GM23248 (cell line): ENCODE measurements around the gene CDC42SE1. TPM values are rescaled to one million over a fixed set of nuclear protein-coding genes. Genes with fewer than 3 reads are reported as not detected.

ENCODE experiments used
- DNase-seq: peaks from one replicate; pipeline ENCODE4 v3.0.0-alpha.2; 2015
- H2AFZ ChIP-seq: fragments of 200-600 bp; sonication (generic); 2 replicates; pipeline ENCODE4 v1.6.1; 2016; ENCODE audit warnings: antibody characterized with exemption
- H3F3A ChIP-seq: fragments of 200-600 bp; sonication (generic); 2 replicates; pipeline ENCODE4 v1.6.1; 2016; ENCODE audit warnings: mild to moderate bottlenecking, antibody characterized with exemption, mixed run types; ENCODE audit not compliant: insufficient read depth
- H3K27ac ChIP-seq: fragments of 200-600 bp; sonication (generic); 2 replicates; pipeline ENCODE4 v1.5.1; 2016; ENCODE audit warnings: mild to moderate bottlenecking
- H3K27me3 ChIP-seq: fragments of 200-600 bp; sonication (generic); replicated peaks from 2 replicates; pipeline ENCODE4 v1.6.1; 2016; ENCODE audit warnings: mild to moderate bottlenecking; ENCODE audit not compliant: insufficient read depth
- H3K36me3 ChIP-seq: fragments of 200-600 bp; sonication (generic); 2 replicates; pipeline ENCODE4 v1.6.1; 2016; ENCODE audit warnings: low read depth, mild to moderate bottlenecking
- H3K4me1 ChIP-seq: fragments of 200-600 bp; sonication (generic); 2 replicates; pipeline ENCODE4 v1.6.1; 2016; ENCODE audit warnings: mild to moderate bottlenecking; ENCODE audit not compliant: insufficient read depth
- H3K4me2 ChIP-seq: fragments of 200-600 bp; sonication (generic); one replicate; pipeline ENCODE4 v1.6.1; 2016; ENCODE audit warnings: mild to moderate bottlenecking; ENCODE audit not compliant: unreplicated experiment
- H3K4me3 ChIP-seq: fragments of 200-600 bp; sonication (generic); 2 replicates; pipeline ENCODE4 v1.5.1; 2016; ENCODE audit warnings: mild to moderate bottlenecking
- H3K79me2 ChIP-seq: fragments of 200-600 bp; sonication (generic); 2 replicates; pipeline ENCODE4 v1.6.1; 2016; ENCODE audit warnings: mild to moderate bottlenecking; ENCODE audit not compliant: insufficient read depth
- H3K9ac ChIP-seq: fragments of 200-600 bp; sonication (generic); 2 replicates; pipeline ENCODE4 v1.6.1; 2016; ENCODE audit warnings: mild to moderate bottlenecking
- H3K9me2 ChIP-seq: fragments of 200-600 bp; sonication (generic); 2 replicates; pipeline ENCODE4 v1.6.1; 2016; ENCODE audit warnings: mixed run types, mild to moderate bottlenecking, moderate library complexity; ENCODE audit not compliant: insufficient read depth
- H3K9me3 ChIP-seq: fragments of 200-600 bp; sonication (generic); one replicate; pipeline ENCODE4 v1.6.1; 2017; ENCODE audit warnings: low read depth
- H4K20me1 ChIP-seq: fragments of 200-600 bp; sonication (generic); 2 replicates; pipeline ENCODE4 v1.6.0; 2016; ENCODE audit not compliant: insufficient read depth
- EZH2 ChIP-seq: fragments of 200-600 bp; sonication (generic); IDR thresholded peaks from 2 replicates; pipeline ENCODE4 v1.6.1; 2018; ENCODE audit warnings: antibody characterized with exemption, mild to moderate bottlenecking; ENCODE audit not compliant: insufficient read depth, poor library complexity, severe bottlenecking
- EZH2phosphoT487 ChIP-seq: fragments of 200-600 bp; sonication (generic); IDR thresholded peaks from 2 replicates; pipeline ENCODE4 v1.6.1; 2018; ENCODE audit warnings: antibody characterized with exemption, moderate library complexity, mild to moderate bottlenecking, low read depth; ENCODE audit not compliant: insufficient read depth
- WGBS, 2 experiments: methylation state at CpG; one replicate each; pipeline ENCODE4 v1.1.6; 2015 to 2017; ENCODE audit warnings: low lambda C conversion rate in 2 of 2, low coverage in 1 of 2; ENCODE audit errors: missing lambda C conversion rate in 2 of 2; 5-methylcytosine and 5-hydroxymethylcytosine counted together
- in situ Hi-C: fragments of 300-500 bp; cut with MboI; formaldehyde crosslinking; loops from 2 replicates; pipeline ENCODE4 v1.15.0; 2020
- polyA plus RNA-seq: library from polyadenylated mRNA; unstranded; fragments of >200 nt; fragmentation: Nextera tagmentation; extraction: Ambion mirVana; gene quantifications from 2 replicates; pipeline ENCODE4 v1.2.1, GENCODE V29; 2016
- total RNA-seq: library from RNA; depleted of rRNA; stranded (reverse); fragments of >200 nt; shearing (Covaris generic); gene quantifications from 2 replicates; pipeline ENCODE4 v1.2.3, GENCODE V29; 2014

Gene CDC42SE1
- total and polyA plus RNA-seq, 2 experiments from 2014 or later: 18.2 to 52.2 TPM

DNA sequence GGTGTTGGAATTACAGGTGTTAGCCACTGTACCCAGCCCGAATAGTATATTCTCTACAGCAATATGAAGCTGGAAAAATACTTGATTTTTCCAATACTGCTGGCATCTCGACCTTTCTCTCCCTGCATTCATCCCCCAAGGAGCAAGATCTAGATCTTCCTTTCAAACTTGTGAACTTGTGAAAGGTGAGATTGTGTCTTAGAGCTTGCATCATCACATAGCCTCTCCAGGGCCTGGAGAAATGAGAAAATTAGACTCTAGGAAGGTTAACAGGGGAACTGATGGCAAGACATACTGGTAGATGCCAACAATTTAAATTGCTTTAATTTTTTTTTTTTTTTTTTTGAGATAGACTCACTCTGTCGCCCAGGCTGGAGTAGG is 49.1 kb downstream of the CDC42SE1 start:
- Histone ChIP-seq H4K20me1 (no peaks in the 10 kb centered on the region), H3F3A (peaks cover 30% of the 10 kb centered on the region), H3K9me3 (no peaks in the 10 kb centered on the region), H3K4me2 (no peak overlapping the region), H3K27me3 (no peaks in the 10 kb centered on the region), H3K9me2 (no peaks in the 10 kb centered on the region), H3K79me2 (peaks cover 52% of the 10 kb centered on the region), H3K4me1 (peaks cover 34% of the 10 kb centered on the region), H3K36me3 (no peaks in the 10 kb centered on the region), H2AFZ (no peak overlapping the region), H3K9ac (no peak overlapping the region), H3K4me3 (no peak overlapping the region), H3K27ac (no peak overlapping the region)
- no peak for DNase-seq
- in situ Hi-C loops: no loop called here
- TF ChIP-seq EZH2phosphoT487 (no peak), EZH2 (no peak)
- WGBS, 2 experiments: 51 to 66% methylated on average over 3 of the region's 3 CpGs

GRCh38 chr1:151009674-151010345 is 49.6 kb downstream of the CDC42SE1 start:
- DNase-seq: no peak
- no peak for TF ChIP-seq EZH2phosphoT487
- no peak for TF ChIP-seq EZH2
- H3K9ac ChIP-seq: peak overlapping the region; percentile 93
- no peaks in the 10 kb centered on the region for H3K9me2 ChIP-seq
- WGBS, 2 experiments: 91 to 92% methylated on average over 8 of the region's 8 CpGs
- H3K4me1 ChIP-seq: peaks cover 39% of the 10 kb centered on the region
- H2AFZ ChIP-seq: peak overlapping the region; percentile 96
- no peaks in the 10 kb centered on the region for H3K9me3 ChIP-seq
- peaks cover 30% of the 10 kb centered on the region for H3F3A ChIP-seq
- H3K4me3 ChIP-seq: peak overlapping the region; percentile 89
- no peaks in the 10 kb centered on the region for H3K27me3 ChIP-seq
- peak overlapping the region; percentile 76 for H3K27ac ChIP-seq
- H3K79me2 ChIP-seq: peaks cover 57% of the 10 kb centered on the region
- no peaks in the 10 kb centered on the region for H3K36me3 ChIP-seq
- no peaks in the 10 kb centered on the region for H4K20me1 ChIP-seq
- in situ Hi-C loops: no loop called here
- H3K4me2 ChIP-seq: peak overlapping the region; percentile 92

- no peaks in the 10 kb centered on the region for H3K27me3 ChIP-seq
- H3K4me2 ChIP-seq: peak overlapping the region; percentile 92
- H3K4me1 ChIP-seq: peaks cover 39% of the 10 kb centered on the region
- H2AFZ ChIP-seq: peak overlapping the region; percentile 96
- H3F3A ChIP-seq: peaks cover 30% of the 10 kb centered on the region
- H3K79me2 ChIP-seq: peaks cover 54% of the 10 kb centered on the region
- no peaks in the 10 kb centered on the region for H3K9me3 ChIP-seq
- peak overlapping the region; percentile 89 for H3K4me3 ChIP-seq
- peak overlapping the region; percentile 76 for H3K27ac ChIP-seq
- no peaks in the 10 kb centered on the region for H3K9me2 ChIP-seq
- no peak for TF ChIP-seq EZH2phosphoT487
- TF ChIP-seq EZH2: no peak
- in situ Hi-C loops: no loop called here
- H4K20me1 ChIP-seq: no peaks in the 10 kb centered on the region
- no peaks in the 10 kb centered on the region for H3K36me3 ChIP-seq
- DNase-seq: peak; percentile 62
- WGBS, 2 experiments: 14 to 16% methylated on average over 3 of the region's 3 CpGs
- H3K9ac ChIP-seq: peak overlapping the region; percentile 93
These were observed 50.2 kb downstream of the CDC42SE1 start for GRCh38 chr1:151009206-151009587.

DNA sequence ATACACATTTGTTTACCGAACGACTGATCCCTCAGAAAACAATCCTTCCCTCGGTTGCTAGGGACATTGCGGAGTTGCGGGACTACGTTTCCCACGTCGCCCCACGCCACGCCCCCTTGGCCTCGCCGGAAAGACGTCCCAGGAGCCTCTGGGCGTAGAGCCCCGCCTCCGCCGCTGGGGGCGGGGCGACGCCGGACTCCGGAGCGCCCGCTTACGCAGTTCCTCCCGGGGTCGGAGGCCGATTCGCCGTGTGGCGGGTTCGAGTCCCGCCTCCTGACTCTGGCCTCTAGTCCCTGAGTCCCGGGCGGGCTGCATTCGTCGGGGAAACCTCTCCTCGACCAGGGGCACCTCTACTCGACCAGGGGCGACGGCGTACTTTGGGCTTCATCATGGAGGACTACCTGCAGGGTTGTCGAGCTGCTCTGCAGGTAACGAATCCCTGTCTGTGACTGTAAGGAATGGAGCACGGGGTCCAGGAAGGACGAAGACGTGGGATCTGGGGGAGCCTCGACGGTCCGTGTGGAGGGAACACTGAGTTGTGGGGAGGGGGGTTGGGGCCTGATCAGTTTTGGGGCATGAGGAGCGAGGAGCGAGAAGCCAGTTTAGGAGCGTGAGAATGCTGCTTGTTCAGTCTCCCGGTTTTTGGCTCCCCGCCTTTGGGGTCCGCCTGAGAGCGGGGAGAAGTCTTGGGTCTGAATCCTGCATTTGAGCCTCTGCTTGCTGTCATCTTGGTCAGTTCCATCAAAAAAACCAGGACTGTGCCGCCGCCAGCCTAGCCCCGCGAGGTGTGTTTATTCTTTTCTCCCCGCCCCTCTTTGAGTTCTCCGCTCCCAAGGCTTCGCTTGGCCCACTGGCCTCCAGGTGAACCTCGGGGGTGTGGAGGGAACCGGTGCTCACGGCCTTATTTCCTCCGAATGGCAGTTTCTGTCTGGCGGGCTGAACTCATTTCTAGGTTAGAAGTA is 50.9 kb downstream of the CDC42SE1 start, which contains the start of gene PRUNE1:
Gene PRUNE1 (plus strand): TSS at position 206 of the 962 bp plus-strand sequence. CDS start 184 bp downstream, at position 390.
- TF ChIP-seq EZH2: no peak
- no peak for TF ChIP-seq EZH2phosphoT487
- Histone ChIP-seq H3K9me2 (no peaks in the 10 kb centered on the region), H3K4me1 (peaks cover 39% of the 10 kb centered on the region), H3K9me3 (no peaks in the 10 kb centered on the region), H3K4me2 (peak within 1 kb of the TSS; percentile 92), H3K79me2 (peaks cover 52% of the 10 kb centered on the region), H4K20me1 (no peaks in the 10 kb centered on the region), H3K9ac (peak within 1 kb of the TSS; percentile 93), H3K4me3 (peak within 1 kb of the TSS; percentile 89), H3K27me3 (no peaks in the 10 kb centered on the region), H3K27ac (peak within 1 kb of the TSS; percentile 94), H3K36me3 (no peaks in the 10 kb centered on the region), H2AFZ (peak within 1 kb of the TSS; percentile 96), H3F3A (peaks cover 30% of the 10 kb centered on the region)
- peak; percentile 99 for DNase-seq
- in situ Hi-C loops: no loop called here
- 2% methylated on average over 68 to 69 of the region's 69 CpGs for WGBS, 2 experiments
